ENCODE results near the gene BRAF. TPM values are rescaled to one million over a fixed set of nuclear protein-coding genes. Genes with fewer than 3 reads are reported as not detected.

BRAF gene
- 10 to 100 TPM; 36.5 to 59.6 (median 45.4) TPM for total RNA-seq

- no peak for TF ChIP-seq POLR2A (IDR thresholded peaks at IDR 0.05)
- no peak for TF ChIP-seq CTCF (IDR thresholded peaks at IDR 0.05)
- intact Hi-C loops (cut with DNase I; ENCODE audit: low total_unique reads): no loop called here
- H3K4me3 ChIP-seq (ENCODE audit: low read depth, poor library complexity, severe bottlenecking): peak within 1 kb of the TSS; percentile 96
- WGBS, 2 donors: 0 to 1% methylated on average over 29 to 38 of the region's 56 CpGs
- peak; percentile 87 to 98 for DNase-seq (ENCODE audit: low spot score in 2 of 2)
Measured at GRCh38 chr7:140924821-140925421, at the start of gene BRAF. Gene BRAF, minus strand, starts transcription at chr7:140924929. Its CDS starts 226 bp downstream, at chr7:140924703.

- TF ChIP-seq CTCF (IDR thresholded peaks at IDR 0.05) (no peak), POLR2A (IDR thresholded peaks at IDR 0.05) (no peak)
- no peak overlapping the region for H3K4me3 ChIP-seq (ENCODE audit: low read depth, poor library complexity, severe bottlenecking)
- intact Hi-C loops (cut with DNase I; ENCODE audit: low total_unique reads): no loop called here
- no peak for DNase-seq (ENCODE audit: low spot score in 2 of 2)
- WGBS, 2 donors: 50% methylated on average over 9 of the region's 9 CpGs
Measured at GRCh38 chr7:140972876-140973829, 48.4 kb upstream of the BRAF start.

GRCh38 chr7:140972344-140972743 lies 47.6 kb upstream of the BRAF start:
- no peak for TF ChIP-seq POLR2A (IDR thresholded peaks at IDR 0.05)
- no peak for TF ChIP-seq CTCF (IDR thresholded peaks at IDR 0.05)
- no peak for DNase-seq (ENCODE audit: low spot score in 2 of 2)
- 78 to 82% methylated on average over 2 of the region's 2 CpGs for WGBS, 2 donors
- H3K4me3 ChIP-seq (ENCODE audit: low read depth, poor library complexity, severe bottlenecking): no peak overlapping the region
- intact Hi-C loops (cut with DNase I; ENCODE audit: low total_unique reads): no loop called here

- WGBS, 2 donors: 38 to 48% methylated on average over 2 of the region's 2 CpGs
- H3K4me3 ChIP-seq (ENCODE audit: low read depth, poor library complexity, severe bottlenecking): no peak overlapping the region
- intact Hi-C loops (cut with DNase I; ENCODE audit: low total_unique reads): no loop called here
- TF ChIP-seq POLR2A (IDR thresholded peaks at IDR 0.05) (no peak), CTCF (IDR thresholded peaks at IDR 0.05) (no peak)
- no peak for DNase-seq (ENCODE audit: low spot score in 2 of 2)
Measured at GRCh38 chr7:140967438-140967837, 42.7 kb upstream of the BRAF start.

- H3K4me3 ChIP-seq (ENCODE audit: low read depth, poor library complexity, severe bottlenecking): no peak overlapping the region
- 54 to 55% methylated on average over 5 of the region's 5 CpGs for WGBS, 2 donors
- intact Hi-C loops (cut with DNase I; ENCODE audit: low total_unique reads): no loop called here
- no peak for TF ChIP-seq POLR2A (IDR thresholded peaks at IDR 0.05)
- TF ChIP-seq CTCF (IDR thresholded peaks at IDR 0.05): no peak
- no peak for DNase-seq (ENCODE audit: low spot score in 2 of 2)
Measured at GRCh38 chr7:140966561-140967233, 42.0 kb upstream of the BRAF start.

Data from lower leg skin (tissue), 4 donors.